ENCODE data around the gene DCTN2.
"Not testable (repeated sequence)": the region's sequence is repeated elsewhere in the genome, so short reads cannot be mapped to it uniquely, and the experiment has no call there.

The DCTN2 gene

GRCh38 chr12:57522011-57522886, 24.7 kb downstream of the DCTN2 start, which contains the start of gene MBD6:
TSS of gene MBD6 (plus strand) at chr12:57522824. CDS start at chr12:57524304, 1,480 bp downstream.
- peaks cover 50 to 53% of the 10 kb centered on the region in 2 donors for H3K4me1 ChIP-seq (ENCODE audit: control insufficient read depth in 2 of 2, insufficient read depth in 2 of 2, low read length in 2 of 2)
- peak within 1 kb of the TSS; percentile 79 to 92 for H3K4me3 ChIP-seq (ENCODE audit: low read length in 2 of 2)
- peaks cover 15 to 31% of the 10 kb centered on the region in 2 donors for H3K36me3 ChIP-seq (ENCODE audit: control insufficient read depth in 2 of 2, insufficient read depth in 2 of 2, low read length in 2 of 2)

GRCh38 chr12:57521525-57522010, 25.4 kb downstream of the DCTN2 start:
- Histone ChIP-seq H3K27me3 (ENCODE audit: control insufficient read depth in 2 of 2, insufficient read depth in 2 of 2, low read length in 2 of 2) (no peaks in the 10 kb centered on the region), H3K36me3 (ENCODE audit: control insufficient read depth in 2 of 2, insufficient read depth in 2 of 2, low read length in 2 of 2) (peaks cover 19 to 31% of the 10 kb centered on the region in 2 donors), H3K9me3 (ENCODE audit: control insufficient read depth in 2 of 2, low read length in 2 of 2) (no peaks in the 10 kb centered on the region), H3K4me3 (ENCODE audit: low read length in 2 of 2) (peak overlapping the region in 1 of 2 donors; percentile 80), H3K27ac (ENCODE audit: low read depth in 2 of 2, low read length in 2 of 2) (peak overlapping the region; percentile 94 to 96), H3K9ac (ENCODE audit: low read depth in 1 of 2, low read length in 2 of 2) (peak overlapping the region; percentile 76 to 79), H3K4me1 (ENCODE audit: control insufficient read depth in 2 of 2, insufficient read depth in 2 of 2, low read length in 2 of 2) (peaks cover 52 to 53% of the 10 kb centered on the region in 2 donors)

More at GRCh38 chr12:57522011-57522886, 24.7 kb downstream of the DCTN2 start, which contains the start of gene MBD6:
- peak within 1 kb of the TSS; percentile 81 for H3K9ac ChIP-seq (ENCODE audit: low read depth in 1 of 2, low read length in 2 of 2)
- no peaks in the 10 kb centered on the region for H3K27me3 ChIP-seq (ENCODE audit: control insufficient read depth in 2 of 2, insufficient read depth in 2 of 2, low read length in 2 of 2)
- H3K9me3 ChIP-seq (ENCODE audit: control insufficient read depth in 2 of 2, low read length in 2 of 2): no peaks in the 10 kb centered on the region
- peak within 1 kb of the TSS; percentile 94 to 96 for H3K27ac ChIP-seq (ENCODE audit: low read depth in 2 of 2, low read length in 2 of 2)

GRCh38 chr12:57520053-57520818, 26.8 kb downstream of the DCTN2 start, which contains the start of gene DDIT3:
TSS of gene DDIT3 (minus strand) at chr12:57520514. CDS start at chr12:57517406, 3,108 bp downstream.
- Histone ChIP-seq H3K4me3 (ENCODE audit: low read length in 2 of 2) (peak within 1 kb of the TSS; percentile 95 to 99), H3K27me3 (ENCODE audit: control insufficient read depth in 2 of 2, insufficient read depth in 2 of 2, low read length in 2 of 2) (no peaks in the 10 kb centered on the region), H3K9ac (ENCODE audit: low read depth in 1 of 2, low read length in 2 of 2) (peak within 1 kb of the TSS; percentile 98), H3K27ac (ENCODE audit: low read depth in 2 of 2, low read length in 2 of 2) (peak within 1 kb of the TSS; percentile 94 to 96), H3K9me3 (ENCODE audit: control insufficient read depth in 2 of 2, low read length in 2 of 2) (no peaks in the 10 kb centered on the region), H3K36me3 (ENCODE audit: control insufficient read depth in 2 of 2, insufficient read depth in 2 of 2, low read length in 2 of 2) (peaks cover 33 to 39% of the 10 kb centered on the region in 2 donors), H3K4me1 (ENCODE audit: control insufficient read depth in 2 of 2, insufficient read depth in 2 of 2, low read length in 2 of 2) (peaks cover 50 to 52% of the 10 kb centered on the region in 2 donors)

GRCh38 chr12:57519796-57520052, 27.3 kb downstream of the DCTN2 start:
- Histone ChIP-seq H3K9me3 (ENCODE audit: control insufficient read depth in 2 of 2, low read length in 2 of 2) (no peaks in the 10 kb centered on the region), H3K27me3 (ENCODE audit: control insufficient read depth in 2 of 2, insufficient read depth in 2 of 2, low read length in 2 of 2) (no peaks in the 10 kb centered on the region), H3K4me1 (ENCODE audit: control insufficient read depth in 2 of 2, insufficient read depth in 2 of 2, low read length in 2 of 2) (peaks cover 47 to 48% of the 10 kb centered on the region in 2 donors), H3K9ac (ENCODE audit: low read depth in 1 of 2, low read length in 2 of 2) (peak overlapping the region; percentile 98), H3K4me3 (ENCODE audit: low read length in 2 of 2) (peak overlapping the region; percentile 95 to 99), H3K27ac (ENCODE audit: low read depth in 2 of 2, low read length in 2 of 2) (peak overlapping the region; percentile 94 to 96), H3K36me3 (ENCODE audit: control insufficient read depth in 2 of 2, insufficient read depth in 2 of 2, low read length in 2 of 2) (peaks cover 34 to 40% of the 10 kb centered on the region in 2 donors)

GRCh38 chr12:57518920-57519795, 27.8 kb downstream of the DCTN2 start:
- H3K4me1 ChIP-seq (ENCODE audit: control insufficient read depth in 2 of 2, insufficient read depth in 2 of 2, low read length in 2 of 2): peaks cover 42% of the 10 kb centered on the region in 2 donors
- H3K27ac ChIP-seq (ENCODE audit: low read depth in 2 of 2, low read length in 2 of 2): peak overlapping the region; percentile 94 to 96
- H3K9ac ChIP-seq (ENCODE audit: low read depth in 1 of 2, low read length in 2 of 2): peak overlapping the region; percentile 98
- peaks cover 34 to 40% of the 10 kb centered on the region in 2 donors for H3K36me3 ChIP-seq (ENCODE audit: control insufficient read depth in 2 of 2, insufficient read depth in 2 of 2, low read length in 2 of 2)
- H3K9me3 ChIP-seq (ENCODE audit: control insufficient read depth in 2 of 2, low read length in 2 of 2): no peaks in the 10 kb centered on the region
- no peaks in the 10 kb centered on the region for H3K27me3 ChIP-seq (ENCODE audit: control insufficient read depth in 2 of 2, insufficient read depth in 2 of 2, low read length in 2 of 2)
- peak overlapping the region; percentile 95 to 99 for H3K4me3 ChIP-seq (ENCODE audit: low read length in 2 of 2)

GRCh38 chr12:57518176-57518919, 28.6 kb downstream of the DCTN2 start:
- Histone ChIP-seq H3K36me3 (ENCODE audit: control insufficient read depth in 2 of 2, insufficient read depth in 2 of 2, low read length in 2 of 2) (peaks cover 34 to 43% of the 10 kb centered on the region in 2 donors), H3K9ac (ENCODE audit: low read depth in 1 of 2, low read length in 2 of 2) (peak overlapping the region in 1 of 2 donors; percentile 35)

GRCh38 chr12:57517718-57518117, 29.3 kb downstream of the DCTN2 start:
- H3K9me3 ChIP-seq (ENCODE audit: control insufficient read depth in 2 of 2, low read length in 2 of 2); H3K27me3 ChIP-seq (ENCODE audit: control insufficient read depth in 2 of 2, insufficient read depth in 2 of 2, low read length in 2 of 2); H3K27ac ChIP-seq (ENCODE audit: low read depth in 2 of 2, low read length in 2 of 2): not testable (repeated sequence)
- Histone ChIP-seq H3K36me3 (ENCODE audit: control insufficient read depth in 2 of 2, insufficient read depth in 2 of 2, low read length in 2 of 2) (peaks cover 41 to 50% of the 10 kb centered on the region in 2 donors), H3K4me3 (ENCODE audit: low read length in 2 of 2) (peak overlapping the region in 1 of 2 donors; percentile 99), H3K9ac (ENCODE audit: low read depth in 1 of 2, low read length in 2 of 2) (peak overlapping the region in 1 of 2 donors; percentile 35), H3K4me1 (ENCODE audit: control insufficient read depth in 2 of 2, insufficient read depth in 2 of 2, low read length in 2 of 2) (peaks cover 32 to 33% of the 10 kb centered on the region in 2 donors)

More at GRCh38 chr12:57518176-57518919, 28.6 kb downstream of the DCTN2 start:
- Histone ChIP-seq H3K27ac (ENCODE audit: low read depth in 2 of 2, low read length in 2 of 2) (peak overlapping the region in 1 of 2 donors; percentile 27), H3K9me3 (ENCODE audit: control insufficient read depth in 2 of 2, low read length in 2 of 2) (no peaks in the 10 kb centered on the region), H3K27me3 (ENCODE audit: control insufficient read depth in 2 of 2, insufficient read depth in 2 of 2, low read length in 2 of 2) (no peaks in the 10 kb centered on the region), H3K4me1 (ENCODE audit: control insufficient read depth in 2 of 2, insufficient read depth in 2 of 2, low read length in 2 of 2) (peaks cover 34% of the 10 kb centered on the region in 2 donors), H3K4me3 (ENCODE audit: low read length in 2 of 2) (peak overlapping the region in 1 of 2 donors; percentile 99)

GRCh38 chr12:57517187-57517586, 29.8 kb downstream of the DCTN2 start:
- H3K9me3 ChIP-seq (ENCODE audit: control insufficient read depth in 2 of 2, low read length in 2 of 2): no peaks in the 10 kb centered on the region
- no peaks in the 10 kb centered on the region for H3K27me3 ChIP-seq (ENCODE audit: control insufficient read depth in 2 of 2, insufficient read depth in 2 of 2, low read length in 2 of 2)
- peaks cover 45 to 54% of the 10 kb centered on the region in 2 donors for H3K36me3 ChIP-seq (ENCODE audit: control insufficient read depth in 2 of 2, insufficient read depth in 2 of 2, low read length in 2 of 2)
- H3K9ac ChIP-seq (ENCODE audit: low read depth in 1 of 2, low read length in 2 of 2): no peak overlapping the region
- no peak overlapping the region for H3K4me3 ChIP-seq (ENCODE audit: low read length in 2 of 2)
- peaks cover 32% of the 10 kb centered on the region in 2 donors for H3K4me1 ChIP-seq (ENCODE audit: control insufficient read depth in 2 of 2, insufficient read depth in 2 of 2, low read length in 2 of 2)
- no peak overlapping the region for H3K27ac ChIP-seq (ENCODE audit: low read depth in 2 of 2, low read length in 2 of 2)
